HEK293T (cell line): ENCODE data around the gene CSGALNACT2.

Experiments used
- ARNT ChIP-seq: fragments of 450-650 bp; IDR thresholded peaks from 2 replicates; pipeline ENCODE4 v1.6.1; 2017; ENCODE audit warnings: mild to moderate bottlenecking
- BHLHE40 ChIP-seq: fragments of 450-650 bp; IDR thresholded peaks from 2 replicates; pipeline ENCODE4 v1.6.1; 2016; ENCODE audit warnings: mild to moderate bottlenecking, moderate library complexity, borderline replicate concordance

DNA sequence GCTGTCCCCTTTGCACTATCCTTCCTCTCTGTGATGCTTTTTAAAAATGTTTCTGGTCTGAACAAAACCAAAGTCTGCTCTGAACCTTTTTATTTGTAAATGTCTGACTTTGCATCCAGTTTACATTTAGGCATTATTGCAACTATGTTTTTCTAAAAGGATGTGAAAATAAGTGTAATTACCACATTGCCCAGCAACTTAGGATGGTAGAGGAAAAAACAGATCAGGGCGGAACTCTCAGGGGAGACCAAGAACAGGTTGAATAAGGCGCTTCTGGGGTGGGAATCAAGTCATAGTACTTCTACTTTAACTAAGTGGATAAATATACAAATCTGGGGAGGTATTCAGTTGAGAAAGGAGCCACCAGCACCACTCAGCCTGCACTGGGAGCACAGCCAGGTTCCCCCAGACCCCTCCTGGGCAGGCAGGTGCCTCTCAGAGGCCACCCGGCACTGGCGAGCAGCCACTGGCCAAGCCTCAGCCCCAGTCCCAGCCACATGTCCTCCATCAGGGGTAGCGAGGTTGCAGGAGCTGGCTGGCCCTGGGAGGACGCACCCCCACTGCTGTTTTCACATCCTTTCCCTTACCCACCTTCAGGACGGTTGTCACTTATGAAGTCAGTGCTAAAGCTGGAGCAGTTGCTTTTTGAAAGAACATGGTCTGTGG lies 11.4 kb upstream of the CSGALNACT2 start:
- TF ChIP-seq BHLHE40, result no peak
- no peak for TF ChIP-seq ARNT
